Peyer's patch (tissue), 4 donors: ENCODE results near the gene ADIPOR2. TPM values are rescaled to one million over a fixed set of nuclear protein-coding genes. Genes with fewer than 3 reads are reported as not detected.
"Not testable (repeated sequence)": the region's sequence is repeated elsewhere in the genome, so short reads cannot be mapped to it uniquely, and the experiment has no call there.

Experiments
- DNase-seq, 3 donors: peaks; one replicate each; pipeline ENCODE4 v3.0.0-alpha.2; 2017 to 2019
- H3K27ac ChIP-seq, 4 donors: fragments of 200-600 bp; sonication (generic); one replicate each; pipeline ENCODE4 v1.5.1; 2016 to 2019
- H3K27me3 ChIP-seq, 2 donors: fragments of 200-600 bp; sonication (generic); one replicate each; pipeline ENCODE4 v1.5.1; 2019
- H3K36me3 ChIP-seq, 3 donors: fragments of 200-600 bp; sonication (generic); one replicate each; pipeline ENCODE4 v1.5.1; 2016 to 2019
- H3K4me1 ChIP-seq, 4 donors: fragments of 200-600 bp; sonication (generic); one replicate each; pipeline ENCODE4 v1.5.1; 2016 to 2019
- H3K4me3 ChIP-seq, 4 donors: fragments of 200-600 bp; sonication (generic); 1 replicate in 3 of 4; 2 replicates in 1 of 4; pipeline ENCODE4 v1.5.1; 2016 to 2019; ENCODE audit warnings: mild to moderate bottlenecking in 1 of 4
- H3K9me3 ChIP-seq, 4 donors: fragments of 200-600 bp; sonication (generic); one replicate each; pipeline ENCODE4 v1.5.1; 2016 to 2019; ENCODE audit warnings: mild to moderate bottlenecking in 1 of 4
- CTCF ChIP-seq, 6 experiments: fragments of 450-650 bp in 4 of 6; fragments of 200-600 bp in 2 of 6; sonication (generic) in 1 of 6; IDR thresholded peaks; one replicate each; pipeline ENCODE4 v1.5.1; 2017 to 2019; ENCODE audit warnings: antibody characterized with exemption in 6 of 6, mild to moderate bottlenecking in 3 of 6, moderate library complexity in 1 of 6
- POLR2A ChIP-seq, 2 donors: fragments of 450-650 bp; IDR thresholded peaks; one replicate each; pipeline ENCODE4 v1.5.1; 2017; ENCODE audit warnings: antibody characterized with exemption in 2 of 2, mild to moderate bottlenecking in 2 of 2, moderate library complexity in 2 of 2
- total RNA-seq, 4 donors: library from RNA; depleted of rRNA; stranded (reverse); fragments of >200 nt; gene quantifications; one replicate each; pipeline ENCODE4 v1.1.0, GENCODE V29; 2016

ADIPOR2 gene
- total RNA-seq, 4 donors from 2014 or later, result 26.4 to 89.1 (median 73.9) TPM

GRCh38 chr12:1816730-1817348 is 126.0 kb downstream of the ADIPOR2 start:
- Histone ChIP-seq H3K27ac (no peak overlapping the region), H3K36me3 (no peaks in the 10 kb centered on the region), H3K4me1 (no peaks in the 10 kb centered on the region), H3K27me3 (peaks cover 0 to 7% of the 10 kb centered on the region in 2 donors), H3K4me3 (no peak overlapping the region), H3K9me3 (no peaks in the 10 kb centered on the region)
- TF ChIP-seq CTCF (IDR thresholded peaks at IDR 0.05) (no peak), POLR2A (IDR thresholded peaks at IDR 0.05) (no peak)
- DNase-seq, result no peak

GRCh38 chr12:1817928-1818327 is 127.1 kb downstream of the ADIPOR2 start:
- H3K4me1 ChIP-seq, H3K36me3 ChIP-seq, H3K9me3 ChIP-seq, H3K27ac ChIP-seq, DNase-seq, H3K27me3 ChIP-seq, H3K4me3 ChIP-seq: not testable (repeated sequence)

- no peak for DNase-seq
- TF ChIP-seq POLR2A (IDR thresholded peaks at IDR 0.05) (no peak), CTCF (IDR thresholded peaks at IDR 0.05) (no peak)
- H3K27me3 ChIP-seq, result peaks cover 0 to 8% of the 10 kb centered on the region in 2 donors
- no peaks in the 10 kb centered on the region for H3K36me3 ChIP-seq
- no peaks in the 10 kb centered on the region for H3K9me3 ChIP-seq
- H3K4me3 ChIP-seq, result no peak overlapping the region
- H3K27ac ChIP-seq, result no peak overlapping the region
- no peaks in the 10 kb centered on the region for H3K4me1 ChIP-seq
Measured at GRCh38 chr12:1819050-1819449, 128.2 kb downstream of the ADIPOR2 start.

GRCh38 chr12:1819571-1819970 is 128.7 kb downstream of the ADIPOR2 start:
- Histone ChIP-seq H3K4me1 (no peaks in the 10 kb centered on the region), H3K27me3 (peaks cover 0 to 8% of the 10 kb centered on the region in 2 donors), H3K9me3 (no peaks in the 10 kb centered on the region), H3K36me3 (no peaks in the 10 kb centered on the region), H3K27ac (no peak overlapping the region), H3K4me3 (no peak overlapping the region)
- no peak for DNase-seq
- TF ChIP-seq POLR2A (IDR thresholded peaks at IDR 0.05) (no peak), CTCF (IDR thresholded peaks at IDR 0.05) (no peak)

GRCh38 chr12:1820191-1820895 is 129.5 kb downstream of the ADIPOR2 start, which contains the start of gene LRTM2:
Gene LRTM2 (plus strand): TSS chr12:1820565. CDS start chr12:1828149, 7,584 bp downstream.
- TF ChIP-seq POLR2A (IDR thresholded peaks at IDR 0.05), result no peak
- no peak for TF ChIP-seq CTCF (IDR thresholded peaks at IDR 0.05)
- Histone ChIP-seq H3K4me3 (no peak within 1 kb of the TSS), H3K36me3 (no peaks in the 10 kb centered on the region), H3K27me3 (peaks cover 0 to 8% of the 10 kb centered on the region in 2 donors), H3K27ac (no peak within 1 kb of the TSS), H3K9me3 (no peaks in the 10 kb centered on the region), H3K4me1 (no peaks in the 10 kb centered on the region)
- DNase-seq, result no peak

- H3K36me3 ChIP-seq, result no peaks in the 10 kb centered on the region
- H3K4me3 ChIP-seq, result no peak overlapping the region
- no peak overlapping the region for H3K27ac ChIP-seq
- H3K9me3 ChIP-seq, result no peaks in the 10 kb centered on the region
- no peak for DNase-seq
- TF ChIP-seq POLR2A (IDR thresholded peaks at IDR 0.05), result no peak
- no peak for TF ChIP-seq CTCF (IDR thresholded peaks at IDR 0.05)
- peaks cover 0 to 8% of the 10 kb centered on the region in 2 donors for H3K27me3 ChIP-seq
- no peaks in the 10 kb centered on the region for H3K4me1 ChIP-seq
Measured at GRCh38 chr12:1820896-1821291, 130.0 kb downstream of the ADIPOR2 start.
